ENCODE measurements around the gene SIX3.

SIX3 gene

DNA sequence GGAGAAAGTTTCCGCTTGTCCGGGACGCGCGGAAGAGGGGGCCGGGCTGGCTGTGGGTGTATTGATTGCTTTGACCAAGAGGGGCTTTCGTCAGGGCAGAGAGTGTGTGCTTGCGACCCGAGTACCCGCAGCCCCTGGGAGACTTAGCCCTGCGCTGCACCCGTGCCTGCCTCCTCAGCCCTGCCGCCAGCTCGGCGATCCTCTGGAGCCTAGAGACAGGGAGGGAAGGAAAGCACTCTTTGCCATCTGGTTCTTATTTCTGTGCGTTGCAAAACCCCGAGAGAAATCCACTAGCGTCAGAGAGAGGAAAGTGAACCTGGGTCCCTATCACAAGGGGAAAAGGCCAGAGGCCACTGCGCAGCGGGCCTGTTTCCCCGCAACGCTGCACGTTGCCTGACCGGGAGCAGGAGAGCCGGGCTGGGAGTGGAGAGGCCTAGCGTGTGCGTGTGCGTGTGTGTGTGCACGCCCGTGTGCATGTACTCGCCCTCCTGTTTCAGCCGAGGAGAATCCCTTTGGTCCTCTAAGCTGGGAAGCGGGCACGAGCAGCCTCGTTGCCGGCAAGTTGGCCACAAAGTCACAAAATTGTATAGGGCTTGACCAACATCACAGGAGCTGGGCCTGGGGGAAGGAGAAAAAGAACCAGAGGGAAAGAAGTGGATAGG is 1.7 kb downstream of the SIX3 start:
- no peak for TF ChIP-seq YY1 (IDR thresholded peaks at IDR 0.05; ENCODE audit: low read depth)
- TF ChIP-seq RAD21 (IDR thresholded peaks at IDR 0.05; ENCODE audit: low read depth) = no peak

DNA sequence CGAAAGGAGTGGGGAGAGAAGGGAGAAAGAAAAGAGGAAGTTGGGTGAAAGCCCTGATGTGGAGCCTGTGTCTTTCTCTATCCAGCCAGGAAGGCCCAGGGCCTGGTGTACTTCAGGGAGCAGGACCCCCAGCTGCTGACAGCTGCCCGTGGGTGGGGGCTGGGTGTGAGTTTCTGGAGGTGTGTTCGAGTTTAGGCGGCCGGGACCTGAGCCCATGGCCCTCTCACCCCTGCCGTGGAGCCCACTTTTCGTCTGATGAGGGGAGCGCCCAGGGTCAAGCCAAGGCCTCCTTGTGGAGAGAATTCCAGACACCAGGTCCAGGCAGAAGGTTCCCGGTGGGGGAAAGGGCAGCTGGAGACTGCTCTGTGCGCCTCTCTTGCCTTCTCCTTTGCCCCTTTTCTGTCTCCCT is 2.2 kb downstream of the SIX3 start:
- no peak for TF ChIP-seq FOXM1 (IDR thresholded peaks at IDR 0.05; ENCODE audit: borderline replicate concordance, low read depth)
- TF ChIP-seq TCF12 (IDR thresholded peaks at IDR 0.05; ENCODE audit: low read depth) = no peak
- no peak for TF ChIP-seq RAD21 (IDR thresholded peaks at IDR 0.05; ENCODE audit: low read depth)

DNA sequence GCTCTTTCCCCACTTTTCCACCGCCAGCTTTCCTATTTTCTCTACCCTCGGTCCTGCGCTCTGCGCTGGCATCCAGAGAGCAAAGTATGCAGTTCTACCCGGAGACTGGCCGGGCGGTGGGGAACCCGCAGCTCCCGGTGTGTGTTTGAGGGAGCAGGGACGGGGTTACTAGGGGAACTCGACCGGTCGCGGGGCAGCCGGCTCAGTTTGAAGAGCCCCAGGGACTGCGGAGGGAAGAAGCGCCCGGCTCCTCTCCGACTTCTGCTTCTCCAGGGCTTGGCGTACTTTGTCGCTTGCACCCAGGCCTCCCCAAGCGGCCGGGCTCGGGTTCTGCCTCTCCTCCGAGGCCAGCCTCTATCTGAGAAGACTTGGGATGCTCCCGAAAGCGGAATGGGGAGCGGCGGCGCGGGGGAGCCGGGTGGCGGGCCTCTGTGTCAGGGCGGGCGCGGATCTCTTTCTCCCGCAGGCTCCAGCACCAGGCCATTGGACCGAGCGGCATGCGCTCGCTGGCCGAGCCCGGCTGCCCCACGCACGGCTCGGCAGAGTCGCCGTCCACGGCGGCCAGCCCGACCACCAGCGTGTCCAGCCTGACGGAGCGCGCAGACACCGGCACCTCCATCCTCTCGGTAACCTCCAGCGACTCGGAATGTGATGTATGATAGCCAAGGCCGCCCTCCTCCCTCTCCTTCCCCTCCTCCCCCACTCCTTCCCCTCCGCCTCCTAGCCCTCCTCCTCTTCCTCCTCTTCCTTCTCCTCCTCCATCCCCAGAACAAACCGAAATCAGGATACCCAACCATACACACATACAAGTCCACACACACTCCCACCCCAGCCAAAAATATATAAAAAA is 2.8 kb downstream of the SIX3 start:
- TF ChIP-seq EGR1 (IDR thresholded peaks at IDR 0.05) = no peak
- TF ChIP-seq CREB1 (IDR thresholded peaks at IDR 0.05; ENCODE audit: low read depth) = no peak
- TF ChIP-seq TEAD4 (IDR thresholded peaks at IDR 0.05) = no peak
- TF ChIP-seq MAX (IDR thresholded peaks at IDR 0.05) = no peak
- TF ChIP-seq USF1 (IDR thresholded peaks at IDR 0.05) = no peak
- no peak for TF ChIP-seq NFIC (IDR thresholded peaks at IDR 0.05)

GRCh38 chr2:44944952-44945612 is 3.6 kb downstream of the SIX3 start:
- no peak for TF ChIP-seq FOXM1 (IDR thresholded peaks at IDR 0.05; ENCODE audit: borderline replicate concordance, low read depth)
- TF ChIP-seq CREB1 (IDR thresholded peaks at IDR 0.05; ENCODE audit: low read depth) = no peak
- TF ChIP-seq CEBPB (IDR thresholded peaks at IDR 0.05) = no peak
- TF ChIP-seq YY1 (IDR thresholded peaks at IDR 0.05; ENCODE audit: low read depth) = no peak

DNA sequence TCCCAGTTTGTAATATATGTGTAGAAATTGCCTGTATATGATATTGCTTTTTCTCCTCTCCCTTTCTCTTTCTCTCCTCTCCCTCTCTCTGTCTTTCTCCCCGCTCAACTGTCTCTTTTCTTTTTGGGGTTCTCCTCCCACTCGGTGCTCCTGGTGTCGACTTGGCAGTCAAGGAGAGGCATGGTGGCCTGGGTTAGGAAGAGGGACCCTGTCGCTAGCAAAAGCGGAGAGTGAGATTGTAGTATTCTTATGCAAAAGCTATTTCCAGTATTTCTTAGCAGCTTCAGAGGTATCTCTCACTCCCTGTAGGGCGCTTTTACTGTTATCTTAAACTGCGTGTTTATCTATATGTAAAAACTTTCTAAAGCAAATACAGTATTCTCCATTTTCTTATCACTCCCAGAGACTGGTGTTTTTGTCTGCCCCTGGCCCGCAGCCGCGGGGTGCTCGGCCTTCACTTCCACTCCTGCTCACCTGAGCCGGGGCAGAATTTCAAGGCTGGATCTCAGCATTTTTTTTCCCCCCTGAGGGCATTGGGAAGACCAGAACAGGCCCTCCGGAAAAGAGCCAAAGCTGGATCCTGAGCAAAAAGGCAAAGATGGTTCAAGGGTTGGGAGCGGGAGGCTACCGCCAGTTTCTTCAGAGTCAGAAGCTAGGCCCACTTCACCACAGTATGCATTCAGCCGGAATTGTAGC is 4.3 kb downstream of the SIX3 start:
- no peak for TF ChIP-seq TAF1 (IDR thresholded peaks at IDR 0.05; ENCODE audit: low read depth)
- TF ChIP-seq, protein P1, sequence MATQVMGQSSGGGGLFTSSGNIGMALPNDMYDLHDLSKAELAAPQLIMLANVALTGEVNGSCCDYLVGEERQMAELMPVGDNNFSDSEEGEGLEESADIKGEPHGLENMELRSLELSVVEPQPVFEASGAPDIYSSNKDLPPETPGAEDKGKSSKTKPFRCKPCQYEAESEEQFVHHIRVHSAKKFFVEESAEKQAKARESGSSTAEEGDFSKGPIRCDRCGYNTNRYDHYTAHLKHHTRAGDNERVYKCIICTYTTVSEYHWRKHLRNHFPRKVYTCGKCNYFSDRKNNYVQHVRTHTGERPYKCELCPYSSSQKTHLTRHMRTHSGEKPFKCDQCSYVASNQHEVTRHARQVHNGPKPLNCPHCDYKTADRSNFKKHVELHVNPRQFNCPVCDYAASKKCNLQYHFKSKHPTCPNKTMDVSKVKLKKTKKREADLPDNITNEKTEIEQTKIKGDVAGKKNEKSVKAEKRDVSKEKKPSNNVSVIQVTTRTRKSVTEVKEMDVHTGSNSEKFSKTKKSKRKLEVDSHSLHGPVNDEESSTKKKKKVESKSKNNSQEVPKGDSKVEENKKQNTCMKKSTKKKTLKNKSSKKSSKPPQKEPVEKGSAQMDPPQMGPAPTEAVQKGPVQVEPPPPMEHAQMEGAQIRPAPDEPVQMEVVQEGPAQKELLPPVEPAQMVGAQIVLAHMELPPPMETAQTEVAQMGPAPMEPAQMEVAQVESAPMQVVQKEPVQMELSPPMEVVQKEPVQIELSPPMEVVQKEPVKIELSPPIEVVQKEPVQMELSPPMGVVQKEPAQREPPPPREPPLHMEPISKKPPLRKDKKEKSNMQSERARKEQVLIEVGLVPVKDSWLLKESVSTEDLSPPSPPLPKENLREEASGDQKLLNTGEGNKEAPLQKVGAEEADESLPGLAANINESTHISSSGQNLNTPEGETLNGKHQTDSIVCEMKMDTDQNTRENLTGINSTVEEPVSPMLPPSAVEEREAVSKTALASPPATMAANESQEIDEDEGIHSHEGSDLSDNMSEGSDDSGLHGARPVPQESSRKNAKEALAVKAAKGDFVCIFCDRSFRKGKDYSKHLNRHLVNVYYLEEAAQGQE (IDR thresholded peaks at IDR 0.05; ENCODE audit: low read depth) = no peak
- no peak for TF ChIP-seq EGR1 (IDR thresholded peaks at IDR 0.05)
- TF ChIP-seq EP300 (IDR thresholded peaks at IDR 0.05; ENCODE audit: borderline replicate concordance) = no peak
- TF ChIP-seq TEAD4 (IDR thresholded peaks at IDR 0.05) = no peak
- no peak for TF ChIP-seq TCF12 (IDR thresholded peaks at IDR 0.05; ENCODE audit: low read depth)
- no peak for TF ChIP-seq ZBTB7A (IDR thresholded peaks at IDR 0.05; ENCODE audit: low read depth)
- TF ChIP-seq RAD21 (IDR thresholded peaks at IDR 0.05; ENCODE audit: low read depth) = no peak
- no peak for TF ChIP-seq YY1 (IDR thresholded peaks at IDR 0.05; ENCODE audit: low read depth)
- TF ChIP-seq MAX (IDR thresholded peaks at IDR 0.05) = no peak

DNA sequence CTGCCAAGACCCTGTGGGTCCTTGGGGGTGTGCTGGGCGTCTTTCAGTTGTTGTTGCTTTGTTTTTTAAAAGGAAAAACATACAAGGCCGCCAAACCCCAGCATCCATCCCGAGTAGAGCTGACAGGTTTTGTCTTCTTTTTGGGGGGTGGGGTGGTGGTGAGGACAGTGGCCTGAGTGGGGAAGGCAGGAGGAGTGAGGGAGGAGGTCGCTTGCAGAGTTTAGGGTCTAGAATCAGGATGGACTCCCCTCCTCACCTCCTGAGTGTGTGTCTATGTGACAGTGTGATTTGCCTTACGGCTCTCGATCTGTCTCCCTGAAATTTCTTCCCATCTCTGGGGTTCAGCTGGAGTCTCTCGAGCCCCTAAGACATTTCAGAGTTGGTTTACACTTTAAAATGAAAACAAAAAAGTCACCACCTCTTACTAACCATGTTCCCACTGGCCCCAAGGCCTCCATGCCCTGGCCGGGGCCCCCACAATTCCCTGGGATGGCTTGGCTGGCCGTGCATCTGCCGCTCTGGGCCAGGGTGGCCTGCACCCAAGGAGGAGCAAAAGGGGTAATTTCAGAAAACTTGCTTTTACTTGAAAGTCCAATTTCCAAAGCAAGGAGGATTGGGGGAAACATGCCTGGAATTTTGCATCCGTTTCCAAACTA is 5.0 kb downstream of the SIX3 start:
- TF ChIP-seq CREB1 (IDR thresholded peaks at IDR 0.05; ENCODE audit: low read depth) = no peak
- TF ChIP-seq CEBPB (IDR thresholded peaks at IDR 0.05) = no peak
- TF ChIP-seq ZBTB7A (IDR thresholded peaks at IDR 0.05; ENCODE audit: low read depth) = no peak
- TF ChIP-seq, protein P1 (IDR thresholded peaks at IDR 0.05; ENCODE audit: low read depth) = no peak
- no peak for TF ChIP-seq TAF1 (IDR thresholded peaks at IDR 0.05; ENCODE audit: low read depth)
- no peak for TF ChIP-seq TEAD4 (IDR thresholded peaks at IDR 0.05)
- TF ChIP-seq TCF12 (IDR thresholded peaks at IDR 0.05; ENCODE audit: low read depth) = no peak
